GM19025 (cell line): Measurements from ENCODE around the gene PHAF1.

ENCODE experiments used
- ATAC-seq: cut with Tn5 transposase; IDR thresholded peaks from one replicate; pipeline ENCODE4 v1.9.1; 2021; ENCODE audit warnings: mild to moderate bottlenecking, low read depth, moderate library complexity; ENCODE audit not compliant: unreplicated experiment

Gene PHAF1

GRCh38 chr16:67158637-67159600, 49.2 kb downstream of the PHAF1 start:
- peak; percentile 40 for ATAC-seq

- ATAC-seq: no peak
These were observed 51.9 kb downstream of the PHAF1 start for GRCh38 chr16:67161595-67162058.

- no peak for ATAC-seq
These were observed 52.9 kb downstream of the PHAF1 start for GRCh38 chr16:67162506-67163163.

GRCh38 chr16:67163164-67163998, 53.6 kb downstream of the PHAF1 start:
- no peak for ATAC-seq

GRCh38 chr16:67163999-67164558, 54.3 kb downstream of the PHAF1 start:
- no peak for ATAC-seq

- ATAC-seq: no peak
These were observed 54.9 kb downstream of the PHAF1 start, which contains the start of gene HSF4 for GRCh38 chr16:67164599-67165061. Gene HSF4 (plus strand): TSS chr16:67164745. CDS start chr16:67164812, 67 bp downstream.

- no peak for ATAC-seq
These were observed 55.7 kb downstream of the PHAF1 start for GRCh38 chr16:67165121-67166078.

GRCh38 chr16:67166110-67166547, 56.4 kb downstream of the PHAF1 start:
- ATAC-seq: no peak

GRCh38 chr16:67166598-67167168, 56.9 kb downstream of the PHAF1 start:
- no peak for ATAC-seq

- no peak for ATAC-seq
These were observed 57.8 kb downstream of the PHAF1 start for GRCh38 chr16:67167588-67167987.

- ATAC-seq: no peak
These were observed 59.3 kb downstream of the PHAF1 start for GRCh38 chr16:67169011-67169451.

- no peak for ATAC-seq
These were observed 60.0 kb downstream of the PHAF1 start for GRCh38 chr16:67169642-67170167.

- peak; percentile 44 for ATAC-seq
These were observed 60.6 kb downstream of the PHAF1 start, which contains the start of gene NOL3 for GRCh38 chr16:67170168-67170948. Gene NOL3 (plus strand): TSS chr16:67170538.

GRCh38 chr16:67170949-67171649, 61.4 kb downstream of the PHAF1 start:
- ATAC-seq: peak; percentile 3

- no peak for ATAC-seq
These were observed 63.6 kb downstream of the PHAF1 start for GRCh38 chr16:67173323-67173722.

- peak; percentile 39 for ATAC-seq
These were observed 64.3 kb downstream of the PHAF1 start for GRCh38 chr16:67173808-67174705.
